ENCODE data around the gene SNAPC5. TPM values are rescaled to one million over a fixed set of nuclear protein-coding genes. Genes with fewer than 3 reads are reported as not detected.

SNAPC5 gene, protein sequence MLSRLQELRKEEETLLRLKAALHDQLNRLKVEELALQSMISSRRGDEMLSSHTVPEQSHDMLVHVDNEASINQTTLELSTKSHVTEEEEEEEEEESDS
- 25.3 and 27.8 TPM in 2 replicates for total RNA-seq (ENCODE audit: low replicate concordance)
- long read RNA-seq, transcript SNAPC5-201 (2 exons, 794 nt): minor isoform, 11 of 52 reads
- long read RNA-seq, transcript SNAPC5-202 (3 exons, 1,002 nt): major isoform, 31 of 52 reads
- long read RNA-seq, partial matches to known transcripts: 0 of 52 reads
- long read RNA-seq, other reads (novel, unspliced or antisense): 3 of 52 reads

DNA sequence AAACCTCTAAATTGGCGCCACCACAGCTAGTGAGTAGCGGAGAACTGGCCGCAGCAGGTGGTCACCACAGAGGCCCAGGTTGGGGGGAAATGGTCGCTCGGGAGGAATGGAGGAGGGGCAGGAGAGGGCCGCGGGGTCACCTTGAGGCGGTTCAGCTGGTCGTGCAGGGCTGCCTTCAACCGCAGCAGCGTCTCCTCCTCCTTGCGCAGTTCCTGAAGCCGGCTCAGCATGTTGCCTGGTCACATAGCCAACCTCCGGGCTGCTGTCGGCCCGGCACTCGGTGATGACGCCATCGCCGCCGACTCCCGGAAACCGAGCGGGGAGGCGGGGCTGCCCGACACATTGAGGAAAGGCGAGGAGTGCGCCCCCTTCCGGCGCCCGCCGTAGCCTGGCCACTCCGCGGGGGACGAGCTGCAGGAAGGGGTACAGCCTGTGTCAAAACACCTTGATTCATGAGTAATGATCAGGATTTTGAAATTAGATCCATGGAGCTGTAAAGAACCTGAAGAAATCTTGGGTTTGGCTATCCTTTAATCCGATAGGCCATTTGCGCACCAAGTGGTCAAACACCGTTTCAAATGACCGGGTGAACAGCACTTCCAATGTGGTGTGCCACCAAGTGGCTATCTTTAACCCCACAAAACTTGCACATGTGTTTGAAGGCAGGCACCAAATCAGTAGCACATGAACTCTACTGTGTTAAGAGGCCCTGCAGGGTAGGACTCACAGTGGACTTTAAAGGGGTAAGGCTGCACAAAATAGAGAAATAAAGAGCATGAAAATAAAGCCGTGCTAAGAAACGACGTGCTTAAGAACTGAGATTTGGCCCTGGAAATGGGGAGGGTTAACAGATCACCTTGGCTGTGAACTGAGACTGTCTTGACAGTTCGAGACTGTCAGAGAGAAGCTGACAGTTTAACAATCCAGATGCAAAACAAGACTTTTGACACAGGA, at the start of gene SNAPC5:
TSS of gene SNAPC5 (minus strand) at position 261 of the 954 bp plus-strand sequence. CDS start at position 230, 31 bp downstream.
- Mint-ChIP-seq H3K27ac (peak within 1 kb of the TSS; percentile 95), H3K36me3 (peaks cover 46% of the 10 kb centered on the region), H3K4me1 (ENCODE audit: unreplicated experiment) (peaks cover 18% of the 10 kb centered on the region), H3K4me3 (peak within 1 kb of the TSS; percentile 96), H3K9me3 (no peaks in the 10 kb centered on the region), H3K27me3 (no peaks in the 10 kb centered on the region)
- TF ChIP-seq CTCF (conservative IDR thresholded peaks at IDR 0.05): peak; percentile 100
- peak; percentile 99 for DNase-seq (ENCODE audit: extremely low spot score, unreplicated experiment)

- Mint-ChIP-seq H3K4me3 (no peak overlapping the region), H3K27ac (no peak overlapping the region), H3K27me3 (no peaks in the 10 kb centered on the region), H3K36me3 (peaks cover 16% of the 10 kb centered on the region), H3K4me1 (ENCODE audit: unreplicated experiment) (no peaks in the 10 kb centered on the region), H3K9me3 (no peaks in the 10 kb centered on the region)
- no peak for DNase-seq (ENCODE audit: extremely low spot score, unreplicated experiment)
- no peak for TF ChIP-seq CTCF (conservative IDR thresholded peaks at IDR 0.05)
Measured at GRCh38 chr15:66545255-66545654, 47.7 kb upstream of the SNAPC5 start.

DNA sequence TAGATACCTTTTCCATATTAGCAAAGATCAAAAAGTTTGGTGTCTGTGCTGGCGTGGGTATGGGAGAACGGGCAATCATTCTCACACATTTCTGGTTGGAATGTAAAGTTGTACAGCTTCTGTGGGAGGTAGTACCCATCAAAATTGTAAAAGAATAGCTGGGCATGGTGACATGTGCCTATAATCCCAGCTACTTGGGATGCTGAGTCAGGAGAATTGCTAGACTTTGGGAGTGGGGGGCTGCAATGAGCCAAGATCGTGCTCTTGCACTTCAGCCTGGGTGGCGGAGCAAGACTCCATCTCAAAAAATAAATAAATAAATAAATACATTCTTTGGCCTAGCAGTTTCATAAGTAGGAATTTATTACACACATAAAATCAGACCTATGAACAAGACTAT, 45.3 kb upstream of the SNAPC5 start:
- H3K9me3 Mint-ChIP-seq: no peaks in the 10 kb centered on the region
- H3K27me3 Mint-ChIP-seq: no peaks in the 10 kb centered on the region
- H3K27ac Mint-ChIP-seq: no peak overlapping the region
- TF ChIP-seq CTCF (conservative IDR thresholded peaks at IDR 0.05): no peak
- no peak overlapping the region for H3K4me3 Mint-ChIP-seq
- no peaks in the 10 kb centered on the region for H3K4me1 Mint-ChIP-seq (ENCODE audit: unreplicated experiment)
- peaks cover 28% of the 10 kb centered on the region for H3K36me3 Mint-ChIP-seq
- no peak for DNase-seq (ENCODE audit: extremely low spot score, unreplicated experiment)

DNA sequence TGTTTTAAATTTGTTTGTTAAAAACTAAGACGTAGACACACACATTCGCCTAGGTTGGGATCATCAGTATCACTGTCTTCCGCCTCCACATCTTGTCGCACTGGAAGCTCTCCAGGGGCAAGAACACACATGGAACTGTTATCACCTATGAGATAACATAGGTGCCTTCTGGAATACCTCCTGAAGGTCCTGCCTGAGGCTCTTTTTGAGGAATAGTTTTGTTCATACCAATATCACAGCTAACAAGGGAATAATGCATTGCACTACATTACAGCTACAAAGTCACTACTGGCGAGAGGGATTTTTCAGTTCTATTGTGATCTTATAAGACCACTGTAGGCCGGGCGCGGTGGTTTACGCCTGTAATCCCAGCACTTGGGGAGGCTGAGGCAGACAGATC, 37.5 kb upstream of the SNAPC5 start:
- DNase-seq (ENCODE audit: extremely low spot score, unreplicated experiment): no peak
- Mint-ChIP-seq H3K4me1 (ENCODE audit: unreplicated experiment) (no peaks in the 10 kb centered on the region), H3K4me3 (no peak overlapping the region), H3K27me3 (no peaks in the 10 kb centered on the region), H3K9me3 (no peaks in the 10 kb centered on the region), H3K36me3 (peaks cover 24% of the 10 kb centered on the region), H3K27ac (no peak overlapping the region)
- no peak for TF ChIP-seq CTCF (conservative IDR thresholded peaks at IDR 0.05)

DNA sequence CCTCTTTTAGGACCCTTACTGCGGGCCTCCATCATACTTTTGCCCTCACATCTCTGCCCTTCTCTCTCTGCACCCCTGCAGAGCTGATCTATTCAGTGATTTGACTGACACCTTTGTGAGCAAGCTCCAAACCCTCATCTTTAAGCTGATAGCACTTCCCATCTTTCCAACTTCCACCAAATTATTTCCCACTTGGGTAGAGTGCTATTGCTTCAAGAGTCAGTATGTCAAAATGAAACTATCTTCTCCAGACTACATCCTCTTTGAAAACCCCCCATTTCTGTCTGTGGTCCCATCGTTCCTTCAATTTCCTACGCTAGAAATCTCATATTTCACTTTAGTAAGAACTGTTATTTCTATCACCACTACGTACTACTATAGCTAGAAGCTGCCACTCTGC, 27.3 kb upstream of the SNAPC5 start:
- Mint-ChIP-seq H3K27ac (no peak overlapping the region), H3K4me3 (no peak overlapping the region), H3K36me3 (no peaks in the 10 kb centered on the region), H3K4me1 (ENCODE audit: unreplicated experiment) (no peaks in the 10 kb centered on the region), H3K9me3 (no peaks in the 10 kb centered on the region), H3K27me3 (no peaks in the 10 kb centered on the region)
- no peak for DNase-seq (ENCODE audit: extremely low spot score, unreplicated experiment)
- TF ChIP-seq CTCF (conservative IDR thresholded peaks at IDR 0.05): no peak
